K562 (cell line): ENCODE results near the gene LAP3. TPM values are rescaled to one million over a fixed set of nuclear protein-coding genes. Genes with fewer than 3 reads are reported as not detected.

Source experiments
- YY1 ChIP-seq, 3 experiments: IDR thresholded peaks; 2 replicates each; pipeline ENCODE4 v1.6.1; 2011; ENCODE audit warnings: low read length in 2 of 3, mild to moderate bottlenecking in 2 of 3, moderate library complexity in 2 of 3, borderline replicate concordance in 1 of 3, control low read depth in 1 of 3, low read depth in 1 of 3; ENCODE audit not compliant: insufficient read depth in 3 of 3, insufficient replicate concordance in 2 of 3, control insufficient read depth in 1 of 3, insufficient read length in 1 of 3; ENCODE audit errors: extremely low read depth in 1 of 3
- ZBTB40 ChIP-seq, 2 experiments: fragments of 450-650 bp in 1 of 2; sonication (generic) in 1 of 2; formaldehyde crosslinking in 1 of 2; IDR thresholded peaks; 2 replicates each; pipeline versions ENCODE4 v1.7.1 to v1.9.0; 2016 to 2022; ENCODE audit warnings: inconsistent platforms in 1 of 2, mild to moderate bottlenecking in 1 of 2, missing genetic modification reagents in 1 of 2
- polyA plus RNA-seq, 8 experiments: library from polyadenylated mRNA; depleted of rRNA in 4 of 8; stranded (reverse) in 5 of 8; unstranded in 3 of 8; fragments of >200 nt; fragmentation: Nextera tagmentation in 2 of 8; fragmentation: Illumina TruSeq in 1 of 8; extraction: Ambion mirVana in 2 of 8; extraction: Trizol in 1 of 8; gene quantifications; 2 replicates each; pipeline versions ENCODE4 v1.2.1 to v1.2.3, GENCODE V29; 2011 to 2014; ENCODE audit warnings: inconsistent platforms in 1 of 8, missing spikeins in 1 of 8
- total RNA-seq, 7 experiments: library from RNA; depleted of rRNA in 6 of 7; stranded (reverse); fragments of >200 nt in 6 of 7; fragmentation: Illumina TruSeq in 2 of 7; extraction: Trizol in 2 of 7; gene quantifications; 2 replicates each; pipeline versions ENCODE4 v1.2.1 to v1.2.3, GENCODE V29; 2011 to 2021; ENCODE audit warnings: low replicate concordance in 1 of 7

The LAP3 gene
- total and polyA plus RNA-seq, 9 of the 15 experiments (the other 6 are each of a cell fraction or from before 2014, with no cell fraction given) = 82.3 to 170 (median 107) TPM

GRCh38 chr4:17558941-17559708 is 17.9 kb upstream of the LAP3 start (continued):
- TF ChIP-seq ZBTB40 (IDR thresholded peaks at IDR 0.05) (0 out of 2 replicates have a peak, but pooled peaks have one; percentile 48), ZBTB40 (CRISPR knock-in tag; IDR thresholded peaks at IDR 0.05) (no peak), YY1 (IDR thresholded peaks at IDR 0.05; ENCODE audit: borderline replicate concordance in 1 of 3, control insufficient read depth in 1 of 3, extremely low read depth in 1 of 3, insufficient read depth in 3 of 3, insufficient read length in 1 of 3, insufficient replicate concordance in 2 of 3, low read depth in 1 of 3, low read length in 2 of 3) (peak in 1 of 3 experiments; percentile 33)
